Smooth muscle cell (in vitro differentiated cells): ENCODE measurements around the gene LAMB2. TPM values are rescaled to one million over a fixed set of nuclear protein-coding genes. Genes with fewer than 3 reads are reported as not detected.

ENCODE experiments used
- DNase-seq: peaks from one replicate; lab custom pipeline; 2025; ENCODE audit not compliant: unreplicated experiment; lab: John Stamatoyannopoulos, UW
- H2AFZ ChIP-seq: fragments of 200-600 bp; sonication (generic); 2 replicates; pipeline ENCODE4 v1.6.0; 2016; ENCODE audit warnings: antibody characterized with exemption, low read depth, mild to moderate bottlenecking
- H3F3A ChIP-seq: fragments of 200-600 bp; sonication (generic); 2 replicates; pipeline ENCODE4 v1.6.0; 2017; ENCODE audit warnings: antibody characterized with exemption, low read depth
- H3K27ac ChIP-seq: fragments of 200-600 bp; sonication (generic); 2 replicates; pipeline ENCODE4 v1.5.1; 2016; ENCODE audit warnings: low read depth, mild to moderate bottlenecking
- H3K27me3 ChIP-seq: fragments of 200-600 bp; sonication (generic); 2 replicates; pipeline ENCODE4 v1.6.1; 2016; ENCODE audit warnings: low read depth, mild to moderate bottlenecking
- H3K36me3 ChIP-seq: fragments of 200-600 bp; sonication (generic); 2 replicates; pipeline ENCODE4 v1.5.1; 2016; ENCODE audit warnings: low read depth
- H3K4me1 ChIP-seq: fragments of 200-600 bp; sonication (generic); 2 replicates; pipeline ENCODE4 v1.5.1; 2016; ENCODE audit warnings: low read depth
- H3K4me2 ChIP-seq: fragments of 200-600 bp; sonication (generic); 2 replicates; pipeline ENCODE4 v1.6.0; 2016; ENCODE audit warnings: mild to moderate bottlenecking
- H3K4me3 ChIP-seq: fragments of 200-600 bp; sonication (generic); 2 replicates; pipeline ENCODE4 v1.5.1; 2016; ENCODE audit warnings: mild to moderate bottlenecking
- H3K79me2 ChIP-seq: fragments of 200-600 bp; sonication (generic); 2 replicates; pipeline ENCODE4 v1.6.0; 2016; ENCODE audit warnings: low read depth, mild to moderate bottlenecking
- H3K9ac ChIP-seq: fragments of 200-600 bp; sonication (generic); 2 replicates; pipeline ENCODE4 v1.6.0; 2016; ENCODE audit warnings: low read depth
- H3K9me3 ChIP-seq: fragments of 200-600 bp; sonication (generic); replicated peaks from 2 replicates; pipeline ENCODE4 v1.5.1; 2016; ENCODE audit warnings: low read depth
- H4K20me1 ChIP-seq: fragments of 200-600 bp; sonication (generic); 2 replicates; pipeline ENCODE4 v1.6.0; 2016; ENCODE audit warnings: low read depth
- CTCF ChIP-seq: fragments of 200-600 bp; sonication (generic); IDR thresholded peaks from 2 replicates; pipeline ENCODE4 v1.5.1; 2017; ENCODE audit warnings: borderline replicate concordance, mild to moderate bottlenecking, antibody characterized with exemption; ENCODE audit not compliant: insufficient read depth, poor library complexity, severe bottlenecking
- WGBS: methylation state at CpG from one replicate; pipeline ENCODE4 v1.1.7; 2016; ENCODE audit warnings: low lambda C conversion rate; 5-methylcytosine and 5-hydroxymethylcytosine counted together
- polyA plus RNA-seq: library from polyadenylated mRNA; unstranded; fragments of >200 nt; fragmentation: Nextera tagmentation; extraction: Ambion mirVana; gene quantifications from 2 replicates; pipeline ENCODE4 v1.2.1, GENCODE V29; 2016
- total RNA-seq: library from RNA; depleted of rRNA; stranded (reverse); fragments of >200 nt; gene quantifications from 2 replicates; pipeline ENCODE4 v1.2.3, GENCODE V29; 2014

Gene LAMB2
- total and polyA plus RNA-seq, 2 experiments from 2014 or later, result 456 to 503 TPM

DNA sequence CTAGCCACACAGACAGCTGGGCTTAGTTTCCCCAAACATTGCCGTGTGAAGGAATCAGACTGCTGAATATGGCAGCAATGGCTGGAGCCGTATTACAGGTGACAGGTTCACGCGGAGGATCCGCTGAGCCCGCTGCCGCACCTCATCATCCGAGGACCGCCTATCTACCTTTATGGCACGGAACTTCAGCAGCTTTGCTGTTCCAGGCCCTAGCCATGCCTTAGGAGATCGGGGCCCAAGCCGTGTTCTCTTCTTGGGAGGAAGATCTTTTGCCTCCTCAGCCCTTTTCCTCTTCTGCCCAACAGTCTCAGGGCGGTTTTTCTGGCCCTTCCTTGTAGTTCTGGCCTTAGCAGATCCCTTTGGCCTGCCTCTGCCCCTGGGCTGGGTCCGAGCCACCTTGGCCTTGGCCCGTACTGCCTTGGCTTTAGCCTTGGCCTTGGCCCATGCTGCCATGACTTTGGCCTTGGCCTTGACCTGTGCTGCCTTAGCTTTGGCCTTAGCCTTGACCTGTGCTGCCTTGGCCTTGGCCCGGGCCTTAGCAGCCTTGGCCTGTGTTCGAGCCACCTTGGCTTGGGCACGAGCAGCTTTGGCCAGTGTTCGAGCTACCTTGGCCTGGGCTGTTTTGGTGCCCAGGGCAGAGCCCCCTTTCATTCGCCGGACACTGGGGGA, 30.0 kb upstream of the LAMB2 start:
- H2AFZ ChIP-seq, result no peak overlapping the region
- DNase-seq, result no peak
- WGBS, result 97% methylated on average over 21 of the region's 21 CpGs

DNA sequence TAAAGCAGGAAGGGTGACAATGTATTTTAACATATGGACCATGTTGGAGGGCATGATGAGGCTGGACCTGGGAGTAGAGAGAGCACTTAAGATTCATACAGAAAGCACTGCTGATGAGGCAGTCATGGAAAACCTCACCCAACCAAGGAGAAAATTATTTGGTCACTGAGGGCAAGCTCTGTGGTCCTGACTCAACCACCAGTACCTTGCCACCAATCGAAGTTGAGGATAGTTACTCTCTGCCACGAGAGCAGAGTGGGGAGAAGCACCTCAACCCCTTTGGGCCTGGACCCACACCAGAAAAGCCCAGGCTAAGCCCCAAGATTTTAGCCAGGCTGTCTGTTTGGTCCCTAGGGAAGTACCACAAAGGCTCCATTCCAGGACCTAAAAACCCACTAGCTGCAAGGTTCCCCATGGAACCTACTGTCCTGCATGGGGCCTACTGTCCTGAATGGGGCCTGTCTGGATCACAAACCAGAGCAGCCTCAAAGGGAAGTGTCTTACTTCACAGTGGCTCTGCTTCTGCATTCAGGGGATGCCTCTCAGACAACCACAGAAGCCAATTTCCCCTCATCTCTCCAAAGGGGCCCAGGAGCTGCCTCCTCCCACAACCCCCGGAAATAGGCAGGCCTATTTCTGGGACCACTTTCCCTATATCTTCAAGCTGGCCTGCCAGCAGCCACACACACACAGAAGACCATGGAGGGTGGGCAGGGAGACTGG, 29.1 kb upstream of the LAMB2 start:
- Histone ChIP-seq H3K36me3 (no peaks in the 10 kb centered on the region), H3K4me1 (peaks cover 10% of the 10 kb centered on the region), H3K27ac (no peak overlapping the region), H3K79me2 (peaks cover 23% of the 10 kb centered on the region), H3K4me2 (no peak overlapping the region), H4K20me1 (peaks cover 13% of the 10 kb centered on the region), H3K9me3 (no peaks in the 10 kb centered on the region), H3F3A (no peaks in the 10 kb centered on the region), H2AFZ (no peak overlapping the region), H3K4me3 (no peak overlapping the region), H3K9ac (no peak overlapping the region), H3K27me3 (no peaks in the 10 kb centered on the region)
- TF ChIP-seq CTCF, result no peak
- WGBS, result 93% methylated on average over 3 of the region's 3 CpGs
- DNase-seq, result no peak

More for the DNA sequence above, 30.0 kb upstream of the LAMB2 start:
- no peak overlapping the region for H3K9ac ChIP-seq
- peaks cover 23% of the 10 kb centered on the region for H3K79me2 ChIP-seq
- no peak overlapping the region for H3K4me3 ChIP-seq
- H3K27ac ChIP-seq, result no peak overlapping the region
- H3F3A ChIP-seq, result no peaks in the 10 kb centered on the region
- H3K4me2 ChIP-seq, result no peak overlapping the region
- no peaks in the 10 kb centered on the region for H3K36me3 ChIP-seq
- no peaks in the 10 kb centered on the region for H3K9me3 ChIP-seq
- TF ChIP-seq CTCF, result no peak
- H4K20me1 ChIP-seq, result peaks cover 13% of the 10 kb centered on the region
- no peaks in the 10 kb centered on the region for H3K27me3 ChIP-seq
- H3K4me1 ChIP-seq, result peaks cover 10% of the 10 kb centered on the region

DNA sequence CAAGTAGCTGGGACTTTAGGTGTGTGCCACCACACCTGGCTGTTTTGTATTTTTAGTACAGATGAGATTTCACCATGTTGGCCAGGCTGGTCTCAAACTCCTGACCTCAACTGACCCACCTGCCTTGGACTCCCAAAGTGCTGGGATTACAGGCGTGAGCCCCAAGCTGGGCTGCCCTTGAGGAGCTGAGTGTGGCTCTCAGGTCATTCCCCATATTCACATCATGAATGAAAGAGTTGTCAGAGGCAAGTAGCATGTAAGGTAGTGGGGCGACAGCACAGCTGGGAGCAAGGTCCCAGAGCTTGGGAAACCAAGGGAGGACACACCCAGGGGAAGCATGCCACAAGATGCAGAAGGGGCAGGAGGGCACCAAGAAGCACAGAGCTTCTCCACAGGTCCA, 28.3 kb upstream of the LAMB2 start:
- Histone ChIP-seq H3K4me2 (no peak overlapping the region), H3K27ac (no peak overlapping the region), H3K79me2 (peaks cover 18% of the 10 kb centered on the region), H3K9me3 (no peaks in the 10 kb centered on the region), H3K9ac (no peak overlapping the region), H3K4me3 (no peak overlapping the region), H3K36me3 (no peaks in the 10 kb centered on the region), H3K4me1 (peaks cover 6% of the 10 kb centered on the region), H3F3A (no peaks in the 10 kb centered on the region), H2AFZ (no peak overlapping the region), H3K27me3 (no peaks in the 10 kb centered on the region), H4K20me1 (peaks cover 13% of the 10 kb centered on the region)
- no peak for TF ChIP-seq CTCF
- WGBS, result 96% methylated on average over 2 of the region's 2 CpGs
- no peak for DNase-seq
